ENCODE data around the gene LCE1F. TPM values are rescaled to one million over a fixed set of nuclear protein-coding genes. Genes with fewer than 3 reads are reported as not detected.

LCE1F gene
- total RNA-seq, 1 experiment from 2014 or later: not detected

DNA sequence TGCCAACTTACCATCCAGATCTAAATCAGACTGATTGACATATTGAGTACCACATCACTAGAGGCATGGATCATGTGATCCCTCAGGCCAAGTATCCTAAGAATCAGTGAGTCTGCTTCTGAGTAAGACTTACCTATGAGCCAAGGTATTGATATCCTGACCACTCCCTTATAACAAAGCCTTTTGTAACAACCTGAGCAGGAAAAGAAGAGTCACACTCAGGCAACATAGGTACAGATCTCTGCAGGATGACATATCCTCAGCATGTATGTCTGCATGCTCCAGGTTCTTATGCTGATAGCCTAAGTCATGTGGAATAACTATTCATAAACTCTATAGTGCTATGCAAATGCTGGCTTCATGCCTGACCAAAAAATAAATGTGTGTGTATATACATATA is 50.0 kb downstream of the LCE1F start:
- H4K20me1 ChIP-seq (ENCODE audit: insufficient read depth): 0 out of 2 replicates have a peak, but pooled peaks cover 3% of the 10 kb centered on the region
- no peaks in the 10 kb centered on the region for H3K4me1 ChIP-seq (replicated peaks; ENCODE audit: insufficient read depth)
- DNase-seq: no peak
- no peak overlapping the region for H3K4me3 ChIP-seq
- H3K79me2 ChIP-seq (ENCODE audit: low read depth): no peaks in the 10 kb centered on the region
- no peaks in the 10 kb centered on the region for H3K36me3 ChIP-seq (ENCODE audit: low read depth)
- no TSS peak for BruUV-seq (replicated peaks)
- TF ChIP-seq, protein P1, sequence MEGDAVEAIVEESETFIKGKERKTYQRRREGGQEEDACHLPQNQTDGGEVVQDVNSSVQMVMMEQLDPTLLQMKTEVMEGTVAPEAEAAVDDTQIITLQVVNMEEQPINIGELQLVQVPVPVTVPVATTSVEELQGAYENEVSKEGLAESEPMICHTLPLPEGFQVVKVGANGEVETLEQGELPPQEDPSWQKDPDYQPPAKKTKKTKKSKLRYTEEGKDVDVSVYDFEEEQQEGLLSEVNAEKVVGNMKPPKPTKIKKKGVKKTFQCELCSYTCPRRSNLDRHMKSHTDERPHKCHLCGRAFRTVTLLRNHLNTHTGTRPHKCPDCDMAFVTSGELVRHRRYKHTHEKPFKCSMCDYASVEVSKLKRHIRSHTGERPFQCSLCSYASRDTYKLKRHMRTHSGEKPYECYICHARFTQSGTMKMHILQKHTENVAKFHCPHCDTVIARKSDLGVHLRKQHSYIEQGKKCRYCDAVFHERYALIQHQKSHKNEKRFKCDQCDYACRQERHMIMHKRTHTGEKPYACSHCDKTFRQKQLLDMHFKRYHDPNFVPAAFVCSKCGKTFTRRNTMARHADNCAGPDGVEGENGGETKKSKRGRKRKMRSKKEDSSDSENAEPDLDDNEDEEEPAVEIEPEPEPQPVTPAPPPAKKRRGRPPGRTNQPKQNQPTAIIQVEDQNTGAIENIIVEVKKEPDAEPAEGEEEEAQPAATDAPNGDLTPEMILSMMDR (conservative IDR thresholded peaks at IDR 0.05): no peak
- no peak for TF ChIP-seq EZH2 (IDR thresholded peaks at IDR 0.05; ENCODE audit: low read depth)
- ChIA-PET CTCF (no interaction called here), POLR2A (ENCODE audit: unreplicated experiment) (no interaction called here)
- no peaks in the 10 kb centered on the region for H3K9me3 ChIP-seq (ENCODE audit: insufficient read depth, low read depth)
- H3K27ac ChIP-seq: no peak overlapping the region
- H3F3A ChIP-seq (ENCODE audit: insufficient read depth, low read depth): no peaks in the 10 kb centered on the region
- H2AFZ ChIP-seq: no peak overlapping the region
- no peak overlapping the region for H3K4me2 ChIP-seq
- H3K9me2 ChIP-seq (ENCODE audit: insufficient read depth): no peaks in the 10 kb centered on the region
- H3K27me3 ChIP-seq (ENCODE audit: insufficient read depth, low read depth): peaks cover 26% of the 10 kb centered on the region; the same call in 1 of the 2 replicates
- intact Hi-C loops (cut with micrococcal nuclease; ENCODE audit: unreplicated experiment): no loop called here

Other genes starting within 250 kb of the LCE1F start
- gene LCE3E, start 208.4 kb upstream of the LCE1F start, total RNA-seq (2021): not detected in 2 replicates
- gene LCE3D, start 194.6 kb upstream of the LCE1F start, total RNA-seq (2021): not detected in 2 replicates
- gene LCE3C, start 174.9 kb upstream of the LCE1F start, total RNA-seq (2021): not detected in 2 replicates
- gene LCE3B, start 161.3 kb upstream of the LCE1F start, total RNA-seq (2021): not detected in 2 replicates
- not detected in 2 replicates for gene LCE3A, start 152.0 kb upstream of the LCE1F start, total RNA-seq (2021)
- not detected in 2 replicates for gene LCE2D, start 111.8 kb upstream of the LCE1F start, total RNA-seq (2021)
- gene LCE2C, start 99.9 kb upstream of the LCE1F start, total RNA-seq (2021): not detected in 2 replicates
- gene LCE2B, start 89.0 kb upstream of the LCE1F start, total RNA-seq (2021): not detected in 2 replicates
- gene LCE2A, start 76.8 kb upstream of the LCE1F start, total RNA-seq (2021): not detected in 2 replicates
- not detected in 2 replicates for gene LCE4A, start 67.0 kb upstream of the LCE1F start, total RNA-seq (2021)
- gene KPRP, start 17.1 kb upstream of the LCE1F start, total RNA-seq (2021): not detected in 2 replicates
- gene LCE1E, start 11.1 kb downstream of the LCE1F start, total RNA-seq (2021): not detected in 2 replicates
- not detected in 2 replicates for gene LCE1D, start 21.6 kb downstream of the LCE1F start, total RNA-seq (2021)
- not detected in 2 replicates for gene LCE1C, start 31.5 kb downstream of the LCE1F start, total RNA-seq (2021)
- gene LCE1B, start 36.8 kb downstream of the LCE1F start, total RNA-seq (2021): not detected in 2 replicates
- not detected in 2 replicates for gene LCE1A, start 52.3 kb downstream of the LCE1F start, total RNA-seq (2021)
- gene LCE6A, start 67.7 kb downstream of the LCE1F start, total RNA-seq (2021): not detected in 2 replicates
- gene LCE7A, start 84.9 kb downstream of the LCE1F start, total RNA-seq (2021): not detected in 2 replicates
- not detected in 2 replicates for gene SMCP, start 103.2 kb downstream of the LCE1F start, total RNA-seq (2021)
- not detected in 2 replicates for gene IVL, start 133.4 kb downstream of the LCE1F start, total RNA-seq (2021)
- not detected in 2 replicates for gene SPRR5, start 172.1 kb downstream of the LCE1F start, total RNA-seq (2021)
- not detected in 2 replicates for gene SPRR4, start 195.5 kb downstream of the LCE1F start, total RNA-seq (2021)
- not detected in 2 replicates for gene SPRR1A, start 208.9 kb downstream of the LCE1F start, total RNA-seq (2021)
- 0.57 TPM in 1 of 2 replicates, not detected in the other for gene SPRR3, start 226.6 kb downstream of the LCE1F start, total RNA-seq (2021)

Data from PC-9 (cell line).